Measurements from ENCODE around the gene NCOA6.

GRCh38 chr20:34848597-34848996, 23.1 kb upstream of the NCOA6 start:
- TF ChIP-seq POLR2A (IDR thresholded peaks at IDR 0.05): no peak
- no peak for TF ChIP-seq CTCF (IDR thresholded peaks at IDR 0.05)

Measured in esophagus squamous epithelium (tissue), 4 donors.